Loucy (cell line): ENCODE results near the gene HS6ST3.

Experiments
- CTCF ChIP-seq: fragments of 200-600 bp; sonication (generic); conservative IDR thresholded peaks from 2 replicates; pipeline ENCODE4 v1.5.1; 2014; ENCODE audit warnings: mild to moderate bottlenecking, antibody characterized with exemption, low read length
- EZH2phosphoT487 ChIP-seq: fragments of 200-600 bp; IDR thresholded peaks from 2 replicates; pipeline ENCODE4 v1.6.1; 2018; ENCODE audit warnings: antibody characterized with exemption, mild to moderate bottlenecking, moderate library complexity, borderline replicate concordance

GRCh38 chr13:96238241-96238640, 148.3 kb downstream of the HS6ST3 start:
- TF ChIP-seq CTCF (no peak), EZH2phosphoT487 (no peak)
